Stimulated activated CD4-positive, alpha-beta T cell treated with anti-CD3 and anti-CD28 coated beads, Interleukin-12 subunit alpha, Interleukin-12 subunit beta, amount 100 ng/mL, for 48 hours (primary cell): ENCODE measurements around the gene KIAA1217.

Experiments used
- DNase-seq, 3 donors: peaks; one replicate each; pipeline ENCODE4 v3.0.0-alpha.2; 2020; ENCODE audit warnings: low read depth in 2 of 3, low spot score in 1 of 3

The KIAA1217 gene

GRCh38 chr10:24574578-24575155 is 365.7 kb downstream of the KIAA1217 start:
- DNase-seq = no peak

GRCh38 chr10:24575481-24576002 is 366.6 kb downstream of the KIAA1217 start:
- no peak for DNase-seq

GRCh38 chr10:24579448-24579847 is 370.5 kb downstream of the KIAA1217 start:
- DNase-seq = no peak

- DNase-seq = no peak
Measured at GRCh38 chr10:24579906-24580305, 371.0 kb downstream of the KIAA1217 start.

- no peak for DNase-seq
Measured at GRCh38 chr10:24589265-24589664, 380.3 kb downstream of the KIAA1217 start.

- no peak for DNase-seq
Measured at GRCh38 chr10:24590697-24591457, 381.9 kb downstream of the KIAA1217 start.

- DNase-seq = no peak
Measured at GRCh38 chr10:24596217-24596930, 387.4 kb downstream of the KIAA1217 start.

- DNase-seq = no peak
Measured at GRCh38 chr10:24597426-24597825, 388.5 kb downstream of the KIAA1217 start.
